PFSK-1 (cell line): Measurements from ENCODE around the gene RAB6B. TPM values are rescaled to one million over a fixed set of nuclear protein-coding genes. Genes with fewer than 3 reads are reported as not detected.

Source experiments
- FOXP2 ChIP-seq: optimal IDR thresholded peaks from 2 replicates; pipeline ENCODE3; 2011; ENCODE audit warnings: borderline replicate concordance, control low read depth, inconsistent platforms; ENCODE audit not compliant: insufficient read depth; ENCODE audit errors: extremely low read length, extremely low read depth
- POLR2AphosphoS5 ChIP-seq: IDR thresholded peaks from 2 replicates; pipeline ENCODE4 v1.6.1; 2012; ENCODE audit warnings: low read depth, mild to moderate bottlenecking, control low read depth, low read length, moderate library complexity
- REST ChIP-seq, 2 experiments: IDR thresholded peaks; 2 replicates each; pipeline versions ENCODE4 v1.6.1 to v1.8.0; 2011 to 2012; ENCODE audit warnings: low read depth in 2 of 2, low read length in 2 of 2, control low read depth in 1 of 2, inconsistent platforms in 1 of 2, mild to moderate bottlenecking in 1 of 2, moderate library complexity in 1 of 2; ENCODE audit not compliant: insufficient read depth in 1 of 2
- SIN3A ChIP-seq: IDR thresholded peaks from 2 replicates; pipeline ENCODE4 v1.6.1; 2012; ENCODE audit warnings: mild to moderate bottlenecking, low read length, moderate library complexity, borderline replicate concordance; ENCODE audit not compliant: insufficient read depth
- TAF1 ChIP-seq: IDR thresholded peaks from 2 replicates; pipeline ENCODE4 v1.6.1; 2012; ENCODE audit warnings: low read length, control low read depth, borderline replicate concordance; ENCODE audit not compliant: insufficient read depth
- polyA plus RNA-seq: library from polyadenylated mRNA; unstranded; fragments of >200 nt; gene quantifications from one replicate; pipeline ENCODE4 v1.2.1, GENCODE V29; 2012; ENCODE audit warnings: low read depth, missing spikeins; ENCODE audit not compliant: insufficient read length

Gene RAB6B
- 6.7 TPM for polyA plus RNA-seq

DNA sequence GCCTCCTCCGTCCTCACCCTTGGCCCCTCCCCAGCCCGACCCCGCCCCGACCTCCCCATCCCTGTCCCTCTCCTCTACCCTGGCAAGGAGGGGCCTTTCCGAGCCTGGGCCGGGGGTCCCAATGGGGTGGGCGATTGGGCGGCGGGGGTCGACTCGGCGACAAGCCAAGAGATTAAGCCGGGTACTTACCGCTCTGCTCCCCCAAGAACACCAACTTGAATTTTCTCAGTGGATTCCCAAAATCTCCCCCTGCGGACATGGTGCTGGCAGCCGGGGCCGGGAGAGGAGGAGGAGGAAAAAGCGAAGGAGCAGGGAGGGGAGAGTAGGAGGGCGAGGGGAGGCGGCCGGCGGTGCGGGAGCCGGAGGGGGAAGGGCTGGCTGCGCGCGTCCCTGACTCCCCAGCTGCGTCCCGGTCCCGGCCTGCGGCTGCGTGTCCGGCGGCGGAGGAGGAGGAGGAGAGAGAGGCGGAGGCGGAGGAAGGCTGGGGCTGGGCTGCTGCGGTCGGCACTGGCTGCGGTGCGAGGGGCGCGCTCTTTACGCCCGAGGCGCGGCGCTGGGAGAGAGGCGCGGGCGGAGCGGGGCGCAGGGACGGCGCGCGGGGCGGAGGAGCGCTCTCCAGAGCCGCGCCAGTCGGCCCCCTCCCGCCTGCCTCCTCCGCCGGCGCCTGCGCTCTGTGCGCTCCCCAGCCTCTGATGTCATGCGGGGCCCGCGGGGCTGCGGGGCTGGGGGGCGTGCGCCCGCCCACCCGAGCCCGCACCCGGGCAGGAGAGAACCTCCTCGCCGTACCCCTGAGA lies at the start of gene RAB6B:
TSS of gene RAB6B (minus strand) at position 675 of the 794 bp plus-strand sequence. CDS start at position 259, 416 bp downstream.
- TF ChIP-seq FOXP2, result no peak
- no peak for TF ChIP-seq REST (IDR thresholded peaks at IDR 0.05; ENCODE audit: insufficient read depth in 1 of 2, low read depth in 2 of 2, low read length in 2 of 2)
- TF ChIP-seq POLR2AphosphoS5, result no peak
- no peak for TF ChIP-seq TAF1
- no peak for TF ChIP-seq SIN3A

GRCh38 chr3:133944641-133945380 lies 49.1 kb upstream of the RAB6B start:
- TF ChIP-seq POLR2AphosphoS5 (no peak), REST (IDR thresholded peaks at IDR 0.05; ENCODE audit: insufficient read depth in 1 of 2, low read depth in 2 of 2, low read length in 2 of 2) (no peak), SIN3A (no peak), FOXP2 (no peak), TAF1 (no peak)

DNA sequence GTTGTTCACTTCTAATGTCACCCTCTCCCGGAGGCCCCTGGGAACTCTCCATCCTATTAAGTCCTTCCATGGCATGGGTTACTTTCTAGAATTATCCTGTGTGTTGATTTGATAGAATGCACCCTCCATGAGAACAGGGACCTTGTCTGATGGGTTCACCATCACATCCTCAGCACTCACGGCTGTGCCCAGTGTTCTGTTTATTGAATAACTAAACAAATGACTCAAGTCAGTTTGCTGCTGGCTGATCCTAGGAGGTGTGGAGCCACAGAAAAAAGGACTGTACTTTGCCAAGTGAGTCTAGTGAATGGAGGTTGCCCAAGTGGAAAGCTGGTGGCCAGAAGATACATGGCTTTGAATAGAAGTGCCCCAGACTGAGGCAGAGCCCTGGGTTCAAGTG lies 48.5 kb upstream of the RAB6B start:
- TF ChIP-seq TAF1, result no peak
- TF ChIP-seq POLR2AphosphoS5, result no peak
- TF ChIP-seq REST (IDR thresholded peaks at IDR 0.05; ENCODE audit: insufficient read depth in 1 of 2, low read depth in 2 of 2, low read length in 2 of 2), result no peak
- no peak for TF ChIP-seq FOXP2
- TF ChIP-seq SIN3A, result no peak

GRCh38 chr3:133943639-133944141 lies 48.0 kb upstream of the RAB6B start:
- TF ChIP-seq TAF1 (no peak), REST (IDR thresholded peaks at IDR 0.05; ENCODE audit: insufficient read depth in 1 of 2, low read depth in 2 of 2, low read length in 2 of 2) (no peak), POLR2AphosphoS5 (no peak), SIN3A (no peak), FOXP2 (no peak)
